Lower leg skin (tissue), 4 donors: Measurements from ENCODE around the gene GPX4. TPM values are rescaled to one million over a fixed set of nuclear protein-coding genes. Genes with fewer than 3 reads are reported as not detected.

Experiments used
- DNase-seq, 2 donors: peaks; one replicate each; pipeline ENCODE4 v3.0.0-alpha.2; 2019; ENCODE audit warnings: low spot score in 2 of 2
- H3K4me3 ChIP-seq: fragments of 200-600 bp; sonication (generic); 2 replicates; pipeline ENCODE4 v1.5.1; 2017; ENCODE audit warnings: mild to moderate bottlenecking, low read depth; ENCODE audit not compliant: poor library complexity, severe bottlenecking
- CTCF ChIP-seq, 3 donors: fragments of 450-650 bp; IDR thresholded peaks; one replicate each; pipeline ENCODE4 v1.5.1; 2016; ENCODE audit warnings: antibody characterized with exemption in 3 of 3, mild to moderate bottlenecking in 3 of 3, moderate library complexity in 2 of 3
- POLR2A ChIP-seq, 2 donors: fragments of 450-650 bp; IDR thresholded peaks; one replicate each; pipeline ENCODE4 v1.6.1; 2016 to 2017; ENCODE audit warnings: antibody characterized with exemption in 2 of 2, mild to moderate bottlenecking in 1 of 2, moderate library complexity in 1 of 2
- WGBS, 2 donors: methylation state at CpG; one replicate each; pipeline ENCODE4 v1.1.5; 2018; 5-methylcytosine and 5-hydroxymethylcytosine counted together
- intact Hi-C: fragments of 100-400 bp; cut with DNase I; formaldehyde crosslinking; loops from one replicate; pipeline ENCODE4 v1.15.0; 2023; ENCODE audit warnings: low total_unique reads
- total RNA-seq, 4 donors: library from RNA; depleted of rRNA; stranded (reverse); fragments of >200 nt; gene quantifications; one replicate each; pipeline ENCODE4 v1.1.0, GENCODE V29; 2016

GPX4 gene
- total RNA-seq, 4 donors from 2014 or later = 375 to 507 (median 469) TPM

GRCh38 chr19:1072371-1073015 lies 31.3 kb upstream of the GPX4 start:
- no peak for DNase-seq
- no peak overlapping the region for H3K4me3 ChIP-seq
- intact Hi-C loops = no loop called here
- TF ChIP-seq POLR2A (IDR thresholded peaks at IDR 0.05) (no peak), CTCF (IDR thresholded peaks at IDR 0.05) (no peak)
- WGBS, 2 donors = 83 to 92% methylated on average over 11 of the region's 11 CpGs

GRCh38 chr19:1073063-1073955 lies 30.5 kb upstream of the GPX4 start:
- no peak overlapping the region for H3K4me3 ChIP-seq
- TF ChIP-seq POLR2A (IDR thresholded peaks at IDR 0.05) = no peak
- no peak for TF ChIP-seq CTCF (IDR thresholded peaks at IDR 0.05)
- no peak for DNase-seq
- WGBS, 2 donors = 89 to 95% methylated on average over 28 to 30 of the region's 30 CpGs
- intact Hi-C loops = no loop called here

GRCh38 chr19:1073956-1074517 lies 29.8 kb upstream of the GPX4 start:
- DNase-seq = no peak
- no peak for TF ChIP-seq POLR2A (IDR thresholded peaks at IDR 0.05)
- 67 to 73% methylated on average over 18 to 22 of the region's 28 CpGs for WGBS, 2 donors
- intact Hi-C loops = no loop called here
- no peak overlapping the region for H3K4me3 ChIP-seq

GRCh38 chr19:1074544-1075283 lies 29.1 kb upstream of the GPX4 start:
- WGBS, 2 donors = 52 to 67% methylated on average over 9 to 26 of the region's 54 CpGs
- H3K4me3 ChIP-seq = no peak overlapping the region
- intact Hi-C loops = no loop called here
- peak; percentile 68 to 97 for DNase-seq
- TF ChIP-seq CTCF (IDR thresholded peaks at IDR 0.05) (no peak), POLR2A (IDR thresholded peaks at IDR 0.05) (no peak)

GRCh38 chr19:1076046-1076386 lies 27.8 kb upstream of the GPX4 start:
- 62 to 65% methylated on average over 4 of the region's 4 CpGs for WGBS, 2 donors

More at GRCh38 chr19:1076046-1076386, 27.8 kb upstream of the GPX4 start:
- H3K4me3 ChIP-seq = no peak overlapping the region
- TF ChIP-seq CTCF (IDR thresholded peaks at IDR 0.05) (no peak), POLR2A (IDR thresholded peaks at IDR 0.05) (no peak)
- intact Hi-C loops = no loop called here
- no peak for DNase-seq
